Head of caudate nucleus (tissue), 42 donors: Measurements from ENCODE around the gene ARID1B.
A peak's percentile ranks its signal among the peaks of the same experiment; 100 is the strongest.

ENCODE experiments used
- DNase-seq, 42 donors: peaks; one replicate each; pipeline versions ENCODE4 v3.0.0 to v3.0.0-alpha.2; 2020 to 2021; ENCODE audit warnings: mixed read lengths in 7 of 42
- intact Hi-C: fragments of 100-400 bp; cut with DNase I; formaldehyde crosslinking; loops from one replicate; pipeline ENCODE4 v1.15.0; 2022

The ARID1B gene

GRCh38 chr6:157206359-157206815 is 429.2 kb downstream of the ARID1B start:
- intact Hi-C loops: no loop called here
- peak in 3 of 42 donors; percentile 19 to 34 (median 28) for DNase-seq

GRCh38 chr6:157207521-157208076 is 430.4 kb downstream of the ARID1B start:
- intact Hi-C loops: no loop called here
- peak in 1 of 42 donors; percentile 37 for DNase-seq

GRCh38 chr6:157209865-157210530 is 432.8 kb downstream of the ARID1B start:
- intact Hi-C loops: no loop called here
- DNase-seq: peak in 7 of 42 donors; percentile 24 to 60 (median 50)

- intact Hi-C loops: no loop called here
- peak in 2 of 42 donors; percentile 22 to 34 for DNase-seq
Measured at GRCh38 chr6:157210954-157211353, 433.8 kb downstream of the ARID1B start.

- peak in 4 of 42 donors; percentile 27 to 37 (median 35) for DNase-seq
Measured at GRCh38 chr6:157211603-157212455, 434.7 kb downstream of the ARID1B start.

GRCh38 chr6:157213426-157213825 is 436.2 kb downstream of the ARID1B start:
- intact Hi-C loops: no loop called here
- peak in 3 of 42 donors; percentile 20 to 35 (median 31) for DNase-seq

More at GRCh38 chr6:157211603-157212455, 434.7 kb downstream of the ARID1B start:
- intact Hi-C loops: no loop called here

- DNase-seq: peak in 2 of 42 donors; percentile 5 to 25
- intact Hi-C loops: no loop called here
Measured at GRCh38 chr6:157213907-157214565, 436.9 kb downstream of the ARID1B start.

GRCh38 chr6:157215717-157216116 is 438.5 kb downstream of the ARID1B start:
- intact Hi-C loops: no loop called here
- DNase-seq: no peak

- intact Hi-C loops: no loop called here
- DNase-seq: peak in 2 of 42 donors; percentile 5 to 16
Measured at GRCh38 chr6:157216570-157216969, 439.4 kb downstream of the ARID1B start.

GRCh38 chr6:157217198-157217893 is 440.2 kb downstream of the ARID1B start:
- DNase-seq: peak in 5 of 42 donors; percentile 7 to 32 (median 16)
- intact Hi-C loops: no loop called here

- peak in 6 of 42 donors; percentile 8 to 33 (median 10) for DNase-seq
- intact Hi-C loops: no loop called here
Measured at GRCh38 chr6:157217894-157218370, 440.8 kb downstream of the ARID1B start.

- intact Hi-C loops: no loop called here
- DNase-seq: peak in 11 of 42 donors; percentile 14 to 64 (median 34)
Measured at GRCh38 chr6:157218371-157219198, 441.4 kb downstream of the ARID1B start.

GRCh38 chr6:157219201-157220200 is 442.3 kb downstream of the ARID1B start:
- DNase-seq: peak in 12 of 42 donors; percentile 9 to 64 (median 37)
- intact Hi-C loops: no loop called here

GRCh38 chr6:157220485-157220884 is 443.3 kb downstream of the ARID1B start:
- intact Hi-C loops: no loop called here
- DNase-seq: peak in 7 of 42 donors; percentile 2 to 29 (median 11)

- DNase-seq: peak; percentile 54 to 90 (median 80)
- intact Hi-C loops: no loop called here
Measured at GRCh38 chr6:157221049-157221816, 444.1 kb downstream of the ARID1B start.
